ENCODE results near the gene PRPF6. TPM values are rescaled to one million over a fixed set of nuclear protein-coding genes. Genes with fewer than 3 reads are reported as not detected.
A peak's percentile ranks its signal among the peaks of the same experiment; 100 is the strongest.

PRPF6 gene
- total and polyA plus RNA-seq, 2 of the 13 experiments (the other 11 are each of a cell fraction or from before 2014, with no cell fraction given): 63.7 to 101 TPM

DNA sequence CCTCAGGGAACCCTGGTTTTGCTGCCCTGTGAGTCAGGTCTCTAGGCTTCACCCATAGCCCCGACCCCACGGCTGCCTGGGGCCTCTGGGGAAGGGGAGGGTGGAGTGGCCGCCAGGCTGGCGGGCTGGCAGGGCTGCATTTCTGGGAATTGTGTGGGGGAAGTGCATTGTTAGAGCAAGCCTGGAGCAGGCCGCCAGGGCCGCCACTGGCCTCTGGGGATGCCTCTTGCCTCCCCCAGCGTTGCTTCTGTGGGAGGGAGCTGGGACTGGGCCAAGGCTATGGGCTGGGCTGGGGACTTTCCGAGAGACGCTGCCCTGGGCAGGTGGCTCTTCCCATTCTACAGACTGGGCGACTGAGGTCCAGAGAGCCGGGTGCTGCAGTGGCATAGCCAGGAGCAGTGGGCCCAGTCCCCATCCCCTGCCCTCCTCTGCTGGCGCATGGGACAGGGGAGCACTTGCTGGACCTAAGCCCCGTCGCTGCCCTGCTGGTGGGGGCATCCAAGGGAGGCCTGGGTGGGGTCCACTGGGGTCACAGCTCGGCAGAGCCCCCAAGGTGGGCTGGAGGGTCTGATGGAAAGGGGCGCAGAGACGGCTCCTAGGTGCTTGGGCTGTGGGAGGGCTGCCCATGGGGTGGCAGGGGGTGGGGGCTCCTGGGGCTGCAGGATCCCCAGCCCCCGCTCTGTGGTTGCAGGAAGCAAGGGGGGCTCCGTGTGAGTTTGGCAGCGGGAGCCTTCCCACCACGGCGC lies 75.1 kb downstream of the PRPF6 start (continued):
- TF ChIP-seq ZNF567 (CRISPR knock-in tag; IDR thresholded peaks at IDR 0.05; ENCODE audit: borderline replicate concordance) (0 out of 2 replicates have a peak, but pooled peaks have one; percentile 46), SIX4 (CRISPR knock-in tag; IDR thresholded peaks at IDR 0.05) (0 out of 2 replicates have a peak, but pooled peaks have one; percentile 37), ZNF792 (CRISPR knock-in tag; IDR thresholded peaks at IDR 0.05) (peak; percentile 71; the same call in 1 of the 2 replicates), KLF12 (CRISPR knock-in tag; IDR thresholded peaks at IDR 0.05; ENCODE audit: borderline replicate concordance) (0 out of 2 replicates have a peak, but pooled peaks have one; percentile 43), KLF15 (CRISPR knock-in tag; IDR thresholded peaks at IDR 0.05; ENCODE audit: borderline replicate concordance) (peak; percentile 54; the same call in 1 of the 2 replicates), PAWR (CRISPR knock-in tag; IDR thresholded peaks at IDR 0.05; ENCODE audit: borderline replicate concordance) (no peak), NR3C1 (CRISPR knock-in tag; IDR thresholded peaks at IDR 0.05) (no peak), ZSCAN25 (CRISPR knock-in tag; IDR thresholded peaks at IDR 0.05) (peak; percentile 32), KDM6A (CRISPR knock-in tag; IDR thresholded peaks at IDR 0.05; ENCODE audit: low read depth) (peak; percentile 57; the same call in 1 of the 2 replicates), ZNF670 (CRISPR knock-in tag; IDR thresholded peaks at IDR 0.05; ENCODE audit: borderline replicate concordance) (no peak), ZNF264 (CRISPR knock-in tag; IDR thresholded peaks at IDR 0.05) (peak; percentile 56; the same call in 1 of the 2 replicates), SP5 (CRISPR knock-in tag; IDR thresholded peaks at IDR 0.05; ENCODE audit: borderline replicate concordance, low read depth) (peak; percentile 77; the same call in 1 of the 2 replicates), POLR2G (IDR thresholded peaks at IDR 0.05; ENCODE audit: low read depth, low read length) (peak; percentile 76), REXO4 (CRISPR knock-in tag; IDR thresholded peaks at IDR 0.05; ENCODE audit: borderline replicate concordance) (peak; percentile 50; the same call in 1 of the 2 replicates)
- TF ChIP-seq, protein P1, sequence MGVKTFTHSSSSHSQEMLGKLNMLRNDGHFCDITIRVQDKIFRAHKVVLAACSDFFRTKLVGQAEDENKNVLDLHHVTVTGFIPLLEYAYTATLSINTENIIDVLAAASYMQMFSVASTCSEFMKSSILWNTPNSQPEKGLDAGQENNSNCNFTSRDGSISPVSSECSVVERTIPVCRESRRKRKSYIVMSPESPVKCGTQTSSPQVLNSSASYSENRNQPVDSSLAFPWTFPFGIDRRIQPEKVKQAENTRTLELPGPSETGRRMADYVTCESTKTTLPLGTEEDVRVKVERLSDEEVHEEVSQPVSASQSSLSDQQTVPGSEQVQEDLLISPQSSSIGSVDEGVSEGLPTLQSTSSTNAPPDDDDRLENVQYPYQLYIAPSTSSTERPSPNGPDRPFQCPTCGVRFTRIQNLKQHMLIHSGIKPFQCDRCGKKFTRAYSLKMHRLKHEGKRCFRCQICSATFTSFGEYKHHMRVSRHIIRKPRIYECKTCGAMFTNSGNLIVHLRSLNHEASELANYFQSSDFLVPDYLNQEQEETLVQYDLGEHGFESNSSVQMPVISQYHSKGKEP (CRISPR knock-in tag; IDR thresholded peaks at IDR 0.05): peak; percentile 84; the same call in 1 of the 2 replicates
- TF ChIP-seq, protein P2, sequence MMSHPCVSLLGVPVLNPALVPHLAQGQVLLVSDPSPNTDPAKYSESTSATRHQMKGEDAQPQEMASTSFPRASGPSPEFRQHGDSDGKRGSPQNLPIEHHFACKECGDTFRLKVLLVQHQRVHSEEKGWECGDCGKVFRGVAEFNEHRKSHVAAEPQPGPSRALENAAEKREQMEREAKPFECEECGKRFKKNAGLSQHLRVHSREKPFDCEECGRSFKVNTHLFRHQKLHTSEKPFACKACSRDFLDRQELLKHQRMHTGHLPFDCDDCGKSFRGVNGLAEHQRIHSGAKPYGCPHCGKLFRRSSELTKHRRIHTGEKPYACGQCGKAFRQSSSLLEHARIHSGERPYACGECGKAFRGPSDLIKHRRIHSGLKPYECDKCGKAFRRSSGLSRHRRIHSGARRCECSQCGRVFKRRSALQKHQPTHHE (CRISPR knock-in tag; IDR thresholded peaks at IDR 0.05; ENCODE audit: borderline replicate concordance): peak; percentile 72; the same call in 1 of the 2 replicates
- TF ChIP-seq, protein P3, sequence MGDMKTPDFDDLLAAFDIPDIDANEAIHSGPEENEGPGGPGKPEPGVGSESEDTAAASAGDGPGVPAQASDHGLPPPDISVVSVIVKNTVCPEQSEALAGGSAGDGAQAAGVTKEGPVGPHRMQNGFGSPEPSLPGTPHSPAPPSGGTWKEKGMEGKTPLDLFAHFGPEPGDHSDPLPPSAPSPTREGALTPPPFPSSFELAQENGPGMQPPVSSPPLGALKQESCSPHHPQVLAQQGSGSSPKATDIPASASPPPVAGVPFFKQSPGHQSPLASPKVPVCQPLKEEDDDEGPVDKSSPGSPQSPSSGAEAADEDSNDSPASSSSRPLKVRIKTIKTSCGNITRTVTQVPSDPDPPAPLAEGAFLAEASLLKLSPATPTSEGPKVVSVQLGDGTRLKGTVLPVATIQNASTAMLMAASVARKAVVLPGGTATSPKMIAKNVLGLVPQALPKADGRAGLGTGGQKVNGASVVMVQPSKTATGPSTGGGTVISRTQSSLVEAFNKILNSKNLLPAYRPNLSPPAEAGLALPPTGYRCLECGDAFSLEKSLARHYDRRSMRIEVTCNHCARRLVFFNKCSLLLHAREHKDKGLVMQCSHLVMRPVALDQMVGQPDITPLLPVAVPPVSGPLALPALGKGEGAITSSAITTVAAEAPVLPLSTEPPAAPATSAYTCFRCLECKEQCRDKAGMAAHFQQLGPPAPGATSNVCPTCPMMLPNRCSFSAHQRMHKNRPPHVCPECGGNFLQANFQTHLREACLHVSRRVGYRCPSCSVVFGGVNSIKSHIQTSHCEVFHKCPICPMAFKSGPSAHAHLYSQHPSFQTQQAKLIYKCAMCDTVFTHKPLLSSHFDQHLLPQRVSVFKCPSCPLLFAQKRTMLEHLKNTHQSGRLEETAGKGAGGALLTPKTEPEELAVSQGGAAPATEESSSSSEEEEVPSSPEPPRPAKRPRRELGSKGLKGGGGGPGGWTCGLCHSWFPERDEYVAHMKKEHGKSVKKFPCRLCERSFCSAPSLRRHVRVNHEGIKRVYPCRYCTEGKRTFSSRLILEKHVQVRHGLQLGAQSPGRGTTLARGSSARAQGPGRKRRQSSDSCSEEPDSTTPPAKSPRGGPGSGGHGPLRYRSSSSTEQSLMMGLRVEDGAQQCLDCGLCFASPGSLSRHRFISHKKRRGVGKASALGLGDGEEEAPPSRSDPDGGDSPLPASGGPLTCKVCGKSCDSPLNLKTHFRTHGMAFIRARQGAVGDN (CRISPR knock-in tag; IDR thresholded peaks at IDR 0.05): peak; percentile 15
- TF ChIP-seq, protein P4, sequence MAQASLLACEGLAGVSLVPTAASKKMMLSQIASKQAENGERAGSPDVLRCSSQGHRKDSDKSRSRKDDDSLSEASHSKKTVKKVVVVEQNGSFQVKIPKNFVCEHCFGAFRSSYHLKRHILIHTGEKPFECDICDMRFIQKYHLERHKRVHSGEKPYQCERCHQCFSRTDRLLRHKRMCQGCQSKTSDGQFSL (CRISPR knock-in tag; IDR thresholded peaks at IDR 0.05): peak; percentile 90
- TF ChIP-seq, protein P5, sequence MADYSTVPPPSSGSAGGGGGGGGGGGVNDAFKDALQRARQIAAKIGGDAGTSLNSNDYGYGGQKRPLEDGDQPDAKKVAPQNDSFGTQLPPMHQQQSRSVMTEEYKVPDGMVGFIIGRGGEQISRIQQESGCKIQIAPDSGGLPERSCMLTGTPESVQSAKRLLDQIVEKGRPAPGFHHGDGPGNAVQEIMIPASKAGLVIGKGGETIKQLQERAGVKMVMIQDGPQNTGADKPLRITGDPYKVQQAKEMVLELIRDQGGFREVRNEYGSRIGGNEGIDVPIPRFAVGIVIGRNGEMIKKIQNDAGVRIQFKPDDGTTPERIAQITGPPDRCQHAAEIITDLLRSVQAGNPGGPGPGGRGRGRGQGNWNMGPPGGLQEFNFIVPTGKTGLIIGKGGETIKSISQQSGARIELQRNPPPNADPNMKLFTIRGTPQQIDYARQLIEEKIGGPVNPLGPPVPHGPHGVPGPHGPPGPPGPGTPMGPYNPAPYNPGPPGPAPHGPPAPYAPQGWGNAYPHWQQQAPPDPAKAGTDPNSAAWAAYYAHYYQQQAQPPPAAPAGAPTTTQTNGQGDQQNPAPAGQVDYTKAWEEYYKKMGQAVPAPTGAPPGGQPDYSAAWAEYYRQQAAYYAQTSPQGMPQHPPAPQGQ (CRISPR knock-in tag; IDR thresholded peaks at IDR 0.05; ENCODE audit: borderline replicate concordance): 0 out of 2 replicates have a peak, but pooled peaks have one; percentile 27

All from HepG2 (cell line).